Osteoblast (primary cell): ENCODE data around the gene PZP. TPM values are rescaled to one million over a fixed set of nuclear protein-coding genes. Genes with fewer than 3 reads are reported as not detected.

ENCODE experiments used
- DNase-seq: peaks from one replicate; pipeline ENCODE4 v3.0.0; 2011; ENCODE audit warnings: low spot score, mixed read lengths; ENCODE audit not compliant: insufficient read length; ENCODE audit errors: missing footprints
- H2AFZ ChIP-seq: 2 replicates; pipeline ENCODE4 v1.6.0; 2011; ENCODE audit warnings: mild to moderate bottlenecking, low read length
- H3K27ac ChIP-seq: 2 replicates; pipeline ENCODE4 v1.5.1; 2011; ENCODE audit warnings: mild to moderate bottlenecking, low read depth, low read length, moderate library complexity
- H3K27me3 ChIP-seq: 2 replicates; pipeline ENCODE4 v1.6.0; 2012; ENCODE audit warnings: mild to moderate bottlenecking, control low read depth, inconsistent platforms, low read length, moderate library complexity; ENCODE audit not compliant: insufficient read depth
- H3K36me3 ChIP-seq: 2 replicates; pipeline ENCODE4 v1.5.1; 2011; ENCODE audit warnings: mild to moderate bottlenecking, low read length, control low read depth, moderate library complexity; ENCODE audit not compliant: insufficient read depth
- H3K4me1 ChIP-seq: 2 replicates; pipeline ENCODE4 v1.5.1; 2011; ENCODE audit warnings: mild to moderate bottlenecking, low read length, control low read depth, moderate library complexity; ENCODE audit not compliant: insufficient read depth
- H3K4me2 ChIP-seq: 2 replicates; pipeline ENCODE4 v1.6.0; 2011; ENCODE audit warnings: mild to moderate bottlenecking, low read length; ENCODE audit not compliant: insufficient read depth
- H3K4me3 ChIP-seq: fragments of 200-600 bp; sonication (generic); 3 replicates; pipeline ENCODE4 v1.5.1; 2012; ENCODE audit warnings: mild to moderate bottlenecking, low read length, inconsistent platforms; ENCODE audit not compliant: insufficient read depth
- H3K79me2 ChIP-seq: 2 replicates; pipeline ENCODE4 v1.6.0; 2012; ENCODE audit warnings: mild to moderate bottlenecking, low read length, control low read depth, inconsistent platforms; ENCODE audit not compliant: insufficient read depth
- H3K9me3 ChIP-seq: 2 replicates; pipeline ENCODE4 v1.5.1; 2011; ENCODE audit warnings: low read depth, low read length, control low read depth
- H4K20me1 ChIP-seq: 2 replicates; pipeline ENCODE4 v1.6.0; 2012; ENCODE audit warnings: mild to moderate bottlenecking, low read length, control low read depth; ENCODE audit not compliant: insufficient read depth
- CTCF ChIP-seq: IDR thresholded peaks from 2 replicates; pipeline ENCODE4 v1.5.1; 2011; ENCODE audit warnings: mild to moderate bottlenecking, low read depth, low read length, moderate library complexity; ENCODE audit errors: extremely low read depth
- total RNA-seq: library from RNA; depleted of rRNA; stranded (reverse); fragments of >200 nt; gene quantifications from 2 replicates; pipeline ENCODE4 v1.2.3, GENCODE V29; 2012

PZP gene
- total RNA-seq, 1 donor, result not detected

- Histone ChIP-seq H3K9me3 (no peaks in the 10 kb centered on the region), H3K4me1 (no peaks in the 10 kb centered on the region), H3K36me3 (no peaks in the 10 kb centered on the region), H3K27ac (no peak overlapping the region), H3K4me3 (no peak overlapping the region), H4K20me1 (no peaks in the 10 kb centered on the region), H3K4me2 (no peak overlapping the region), H2AFZ (no peak overlapping the region), H3K79me2 (no peaks in the 10 kb centered on the region), H3K27me3 (no peaks in the 10 kb centered on the region)
- DNase-seq, result no peak
- no peak for TF ChIP-seq CTCF
These were observed 72.3 kb downstream of the PZP start for GRCh38 chr12:9135903-9136310.

GRCh38 chr12:9134981-9135628 lies 73.1 kb downstream of the PZP start:
- H3K4me3 ChIP-seq, result no peak overlapping the region
- H3K36me3 ChIP-seq, result no peaks in the 10 kb centered on the region
- H3K9me3 ChIP-seq, result no peaks in the 10 kb centered on the region
- no peaks in the 10 kb centered on the region for H4K20me1 ChIP-seq
- no peaks in the 10 kb centered on the region for H3K4me1 ChIP-seq
- TF ChIP-seq CTCF, result no peak
- no peak for DNase-seq
- no peak overlapping the region for H3K27ac ChIP-seq
- H2AFZ ChIP-seq, result no peak overlapping the region
- no peak overlapping the region for H3K4me2 ChIP-seq
- no peaks in the 10 kb centered on the region for H3K27me3 ChIP-seq
- no peaks in the 10 kb centered on the region for H3K79me2 ChIP-seq

GRCh38 chr12:9133216-9133916 lies 74.8 kb downstream of the PZP start:
- Histone ChIP-seq H3K79me2 (no peaks in the 10 kb centered on the region), H3K27me3 (no peaks in the 10 kb centered on the region), H3K4me1 (no peaks in the 10 kb centered on the region), H3K4me2 (no peak overlapping the region), H3K4me3 (no peak overlapping the region), H2AFZ (no peak overlapping the region), H4K20me1 (no peaks in the 10 kb centered on the region), H3K9me3 (no peaks in the 10 kb centered on the region), H3K36me3 (no peaks in the 10 kb centered on the region), H3K27ac (no peak overlapping the region)
- no peak for TF ChIP-seq CTCF
- no peak for DNase-seq

GRCh38 chr12:9132008-9132535 lies 76.1 kb downstream of the PZP start:
- Histone ChIP-seq H3K36me3 (no peaks in the 10 kb centered on the region), H2AFZ (no peak overlapping the region), H3K9me3 (no peaks in the 10 kb centered on the region), H3K27me3 (no peaks in the 10 kb centered on the region), H3K27ac (no peak overlapping the region), H4K20me1 (no peaks in the 10 kb centered on the region), H3K79me2 (no peaks in the 10 kb centered on the region), H3K4me3 (no peak overlapping the region), H3K4me2 (no peak overlapping the region), H3K4me1 (no peaks in the 10 kb centered on the region)
- no peak for TF ChIP-seq CTCF
- peak; percentile 45 for DNase-seq
